GM12892 (cell line): ENCODE data around the gene ADAMTSL2.

Experiments
- POLR2A ChIP-seq: IDR thresholded peaks from 2 replicates; pipeline ENCODE4 v1.6.1; 2011; ENCODE audit warnings: low read depth, low read length, control low read depth
- POLR2AphosphoS5 ChIP-seq: IDR thresholded peaks from 2 replicates; pipeline ENCODE4 v1.6.1; 2011; ENCODE audit warnings: low read depth, low read length, control low read depth
- TAF1 ChIP-seq: IDR thresholded peaks from 2 replicates; pipeline ENCODE4 v1.6.1; 2011; ENCODE audit warnings: low read depth, mild to moderate bottlenecking, control low read depth, low read length, borderline replicate concordance

DNA sequence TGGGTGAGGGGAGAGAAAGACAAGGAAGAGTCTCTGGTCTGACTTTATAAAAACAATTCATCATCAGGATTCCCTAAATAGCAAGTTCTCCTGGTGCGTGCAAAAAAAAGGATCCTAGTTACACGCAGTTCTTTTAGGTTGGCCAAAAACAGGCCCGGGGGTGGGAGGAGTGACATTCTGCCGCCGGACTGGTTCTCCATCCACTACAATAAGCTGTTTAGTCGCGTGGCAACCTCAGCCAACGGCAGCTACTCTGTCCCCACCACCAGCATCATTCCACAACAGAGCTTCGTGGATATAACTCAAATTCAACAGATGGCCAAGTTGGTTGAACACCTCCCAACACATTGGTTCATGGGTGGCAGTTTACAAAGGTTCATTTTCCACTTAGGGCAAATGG is 77.5 kb downstream of the ADAMTSL2 start:
- TF ChIP-seq POLR2AphosphoS5 = no peak
- no peak for TF ChIP-seq POLR2A
- TF ChIP-seq TAF1 = no peak
